ENCODE results near the gene GLT1D1.

DNA sequence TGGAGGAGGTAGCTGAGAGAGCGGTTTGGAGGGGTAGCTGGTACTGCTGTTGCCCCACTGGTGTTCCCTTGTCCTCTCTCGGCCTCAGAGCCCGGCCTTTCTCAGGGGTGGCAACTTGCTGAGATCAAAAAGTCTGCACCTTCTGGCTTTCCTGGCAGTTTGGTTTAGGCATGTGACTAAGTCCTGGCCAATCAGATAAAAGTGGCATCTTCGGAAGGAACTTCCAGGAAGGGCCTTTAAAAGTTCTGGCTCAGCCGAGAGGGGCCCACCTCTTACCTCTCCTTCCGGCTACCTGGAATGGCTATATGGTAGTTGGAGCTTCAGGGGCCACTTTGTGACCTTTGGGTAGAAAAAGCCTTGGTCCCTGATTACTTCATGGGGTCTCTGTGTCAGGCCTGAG lies 152.6 kb downstream of the GLT1D1 start:
- TF ChIP-seq CTCF (IDR thresholded peaks at IDR 0.05) (no peak), POLR2AphosphoS5 (IDR thresholded peaks at IDR 0.05) (no peak), POLR2A (IDR thresholded peaks at IDR 0.05) (no peak)

Data from upper lobe of left lung (tissue), 4 donors.